Transverse colon (tissue), 4 donors: ENCODE data around the gene TRIM46.
A peak's percentile ranks its signal among the peaks of the same experiment; 100 is the strongest.

Experiments
- CTCF ChIP-seq, 5 experiments: fragments of 200-600 bp in 3 of 5; fragments of 450-650 bp in 2 of 5; sonication (generic) in 3 of 5; IDR thresholded peaks; 1 replicate in 2 of 5; 2 replicates in 3 of 5; pipeline ENCODE4 v1.5.1; 2016 to 2017; ENCODE audit warnings: antibody characterized with exemption in 5 of 5, inconsistent platforms in 3 of 5, mild to moderate bottlenecking in 2 of 5, moderate library complexity in 1 of 5
- POLR2A ChIP-seq: fragments of 450-650 bp; IDR thresholded peaks from one replicate; pipeline ENCODE4 v1.6.1; 2016; ENCODE audit warnings: antibody characterized with exemption, mild to moderate bottlenecking, moderate library complexity
- POLR2AphosphoS5 ChIP-seq, 3 donors: sonication (generic); formaldehyde crosslinking; IDR thresholded peaks; one replicate each; pipeline ENCODE4 v1.6.1; 2016; ENCODE audit warnings: antibody characterized with exemption in 3 of 3

- TF ChIP-seq CTCF (IDR thresholded peaks at IDR 0.05) (peak; percentile 86 to 97 (median 93)), POLR2AphosphoS5 (IDR thresholded peaks at IDR 0.05) (no peak), POLR2A (no peak)
Observed at GRCh38 chr1:155167166-155168104, 6.2 kb upstream of the TRIM46 start.
